Stimulated activated CD4-positive, alpha-beta T cell treated with anti-CD3 and anti-CD28 coated beads, TNF-alpha, amount 100 ng/mL, for 4 hours (primary cell): Measurements from ENCODE around the gene GNAI2.
"Not testable (repeated sequence)": the region's sequence is repeated elsewhere in the genome, so short reads cannot be mapped to it uniquely, and the experiment has no call there.

Experiments
- DNase-seq, 3 experiments: peaks; one replicate each; pipeline ENCODE4 v3.0.0-alpha.2; 2020; ENCODE audit warnings: low read depth in 3 of 3

Gene GNAI2

GRCh38 chr3:50226888-50227389 lies 9.1 kb upstream of the GNAI2 start:
- DNase-seq: peak in 1 of 3 experiments; percentile 26

GRCh38 chr3:50227390-50228183 lies 8.4 kb upstream of the GNAI2 start:
- DNase-seq: peak; percentile 75 to 78 (median 75)

DNA sequence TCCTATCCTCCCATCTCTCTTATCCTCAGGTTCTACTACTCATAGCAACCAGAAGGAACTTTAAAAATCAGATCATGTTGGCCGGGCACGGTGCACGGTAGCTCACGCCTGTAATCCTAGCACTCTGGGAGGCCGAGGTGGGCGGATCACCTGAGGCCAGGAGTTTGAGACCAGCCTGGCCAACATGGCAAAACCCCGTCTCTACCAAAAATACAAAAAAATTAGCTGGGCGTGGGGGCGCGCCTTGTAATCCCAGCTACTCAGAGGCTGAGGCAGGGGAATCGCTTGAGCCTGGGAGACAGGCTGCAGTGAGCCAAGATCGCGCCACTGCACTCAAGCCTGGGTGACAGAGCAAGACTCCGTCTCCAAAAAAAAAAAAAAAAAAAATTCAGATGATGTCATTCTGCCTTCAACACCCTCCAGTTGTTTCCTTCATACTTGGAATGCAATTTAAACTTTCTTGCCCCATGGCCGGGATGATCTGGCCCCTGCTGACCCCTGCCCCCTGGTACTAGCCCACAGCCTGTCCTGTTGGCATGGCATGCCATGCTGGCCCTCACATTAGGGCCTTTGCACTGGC lies 7.7 kb upstream of the GNAI2 start:
- DNase-seq: not testable (repeated sequence)

GRCh38 chr3:50229490-50229889 lies 6.5 kb upstream of the GNAI2 start:
- DNase-seq: no peak

DNA sequence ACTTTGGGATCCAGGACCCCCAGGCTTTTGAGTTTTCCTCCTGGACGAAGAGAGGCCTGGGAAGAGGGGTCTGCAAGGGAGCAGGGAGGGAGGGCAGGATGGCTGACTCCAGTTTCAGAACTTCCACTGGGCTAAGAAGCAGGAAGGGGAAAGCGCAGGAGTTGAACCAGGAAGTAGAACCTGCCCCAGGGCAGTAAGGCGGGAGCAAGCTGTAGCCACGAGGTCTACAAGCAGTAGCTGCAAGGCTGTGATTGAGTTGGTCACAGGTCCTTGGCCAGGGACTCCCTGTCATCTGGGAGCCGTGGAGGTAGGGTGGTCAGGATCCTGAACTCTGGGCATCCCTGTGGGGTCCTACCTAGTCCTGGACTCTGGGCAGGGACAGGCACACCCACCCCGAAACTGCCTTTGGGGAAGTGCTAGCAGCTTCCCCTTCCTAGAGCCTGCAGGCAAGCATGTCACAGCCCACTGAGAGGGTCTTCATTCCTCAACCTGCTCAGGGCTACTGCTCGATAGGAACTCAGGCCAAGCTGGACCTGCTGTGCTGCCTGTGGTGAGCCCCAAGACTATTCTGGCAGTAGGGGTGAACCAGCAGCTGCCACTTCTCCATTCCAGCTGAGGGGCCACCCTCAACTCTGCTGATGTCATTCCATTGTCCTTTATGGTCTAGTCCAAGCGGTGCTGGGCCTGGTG lies 5.8 kb upstream of the GNAI2 start:
- DNase-seq: no peak

GRCh38 chr3:50230794-50231125 lies 5.2 kb upstream of the GNAI2 start:
- DNase-seq: no peak

- DNase-seq: no peak
Measured at GRCh38 chr3:50231581-50231980, 4.4 kb upstream of the GNAI2 start.

DNA sequence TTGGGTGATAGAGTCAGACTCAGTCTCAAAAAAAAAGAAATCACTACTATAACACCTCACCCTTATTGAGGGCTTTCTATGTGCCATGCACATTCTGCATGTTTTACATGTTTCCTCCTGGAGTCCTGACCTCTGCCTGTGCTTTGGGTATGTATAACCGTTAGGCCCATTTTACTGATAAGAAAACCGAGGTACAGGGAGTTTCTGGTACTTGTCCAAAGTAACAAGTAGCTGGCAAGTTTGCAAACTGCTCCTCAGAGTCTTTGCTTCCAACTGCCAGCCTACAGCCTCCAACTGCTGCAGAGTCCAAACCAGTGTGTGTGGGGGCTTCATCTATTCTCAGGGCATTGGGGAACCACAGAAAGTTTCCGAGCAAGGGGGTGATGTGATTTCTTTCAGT lies 3.7 kb upstream of the GNAI2 start:
- no peak for DNase-seq

GRCh38 chr3:50233176-50233575 lies 2.8 kb upstream of the GNAI2 start:
- no peak for DNase-seq

- no peak for DNase-seq
Measured at GRCh38 chr3:50236484-50237132, 604 bp downstream of the GNAI2 start.

GRCh38 chr3:50237133-50237651 lies 1.2 kb downstream of the GNAI2 start:
- no peak for DNase-seq

DNA sequence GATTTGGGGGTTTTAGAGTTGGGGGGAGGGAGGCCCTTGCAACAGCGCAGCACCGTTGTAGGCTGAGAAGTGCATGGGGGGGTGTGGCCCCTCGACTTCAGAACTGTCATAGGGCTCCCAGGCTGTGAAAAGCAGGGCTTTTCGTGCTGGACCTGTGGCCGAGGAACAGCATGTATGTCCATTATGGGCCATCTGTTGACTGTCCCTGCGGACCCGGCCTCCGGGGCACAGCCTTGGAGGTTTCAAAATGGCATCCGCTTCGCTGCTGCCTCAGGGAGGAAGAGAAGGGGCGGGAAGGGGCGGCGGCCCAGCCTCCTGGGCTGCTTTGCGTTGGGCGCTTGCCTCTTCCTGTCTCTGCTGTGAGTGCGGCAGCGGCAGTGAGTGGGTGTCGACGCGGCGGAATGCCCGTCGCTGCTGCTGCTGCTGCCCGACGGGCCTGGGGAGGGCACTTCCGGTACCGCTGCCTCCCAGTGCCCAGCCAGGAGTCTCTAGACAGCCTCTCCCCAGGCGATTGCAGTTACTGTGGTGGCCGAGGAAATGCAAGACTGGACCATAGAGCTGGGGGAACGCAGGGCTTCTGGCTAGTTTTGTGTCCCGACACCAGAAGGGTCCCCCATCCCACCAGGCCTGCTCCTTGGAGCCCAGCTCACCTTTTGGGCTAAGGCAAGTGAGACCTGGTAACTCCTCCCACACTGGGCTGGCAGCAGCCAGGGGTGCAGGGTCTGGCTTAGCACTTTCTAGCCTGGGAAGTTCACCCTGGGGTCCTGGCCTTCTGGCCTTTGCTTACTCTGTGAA lies 1.9 kb downstream of the GNAI2 start:
- peak; percentile 66 to 74 (median 71) for DNase-seq

DNA sequence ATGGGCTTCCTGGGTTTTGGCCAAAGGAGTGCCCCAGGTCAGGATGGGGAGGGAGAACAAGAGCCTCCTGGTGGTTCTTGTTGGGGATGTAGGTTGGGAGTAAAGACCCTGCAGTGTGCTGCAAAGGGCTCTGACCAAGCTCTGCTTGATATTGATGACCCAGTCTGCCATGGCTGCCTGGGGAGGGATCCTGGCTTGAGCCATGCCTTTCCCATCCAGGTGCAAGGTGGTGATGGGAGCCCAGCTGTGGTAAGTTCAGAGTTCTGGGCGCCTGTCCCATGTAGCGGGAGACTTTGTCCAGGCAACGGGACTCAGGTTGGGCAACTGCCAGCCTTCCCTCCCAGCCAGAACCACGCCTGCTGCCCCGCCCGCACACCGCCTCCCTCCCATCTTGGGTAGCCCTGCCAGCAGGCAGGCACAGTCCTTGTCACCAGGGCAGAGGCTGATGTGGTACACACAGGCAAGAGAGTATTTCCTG lies 2.6 kb downstream of the GNAI2 start:
- no peak for DNase-seq

DNA sequence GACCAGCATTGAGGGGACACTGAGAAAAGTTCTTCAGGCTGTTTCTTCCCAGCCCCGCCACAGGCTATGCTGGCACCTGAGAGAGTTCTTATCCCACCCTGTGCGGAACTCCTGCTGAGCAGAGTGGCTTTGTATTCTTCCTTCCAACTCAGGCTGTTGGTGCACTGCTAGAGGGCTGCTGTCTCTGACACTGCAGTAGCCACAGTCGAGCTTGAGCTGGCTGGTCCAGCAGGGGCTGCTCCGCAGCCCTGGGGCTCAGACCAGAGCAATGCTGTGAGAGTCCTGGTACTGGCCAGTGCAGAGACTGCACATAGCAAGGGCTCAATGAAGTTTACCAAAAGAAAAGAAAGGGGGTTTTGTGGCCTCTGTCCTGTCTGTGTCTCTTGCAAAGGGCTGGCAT lies 3.6 kb downstream of the GNAI2 start:
- DNase-seq: no peak

GRCh38 chr3:50241163-50241562 lies 5.2 kb downstream of the GNAI2 start:
- no peak for DNase-seq

DNA sequence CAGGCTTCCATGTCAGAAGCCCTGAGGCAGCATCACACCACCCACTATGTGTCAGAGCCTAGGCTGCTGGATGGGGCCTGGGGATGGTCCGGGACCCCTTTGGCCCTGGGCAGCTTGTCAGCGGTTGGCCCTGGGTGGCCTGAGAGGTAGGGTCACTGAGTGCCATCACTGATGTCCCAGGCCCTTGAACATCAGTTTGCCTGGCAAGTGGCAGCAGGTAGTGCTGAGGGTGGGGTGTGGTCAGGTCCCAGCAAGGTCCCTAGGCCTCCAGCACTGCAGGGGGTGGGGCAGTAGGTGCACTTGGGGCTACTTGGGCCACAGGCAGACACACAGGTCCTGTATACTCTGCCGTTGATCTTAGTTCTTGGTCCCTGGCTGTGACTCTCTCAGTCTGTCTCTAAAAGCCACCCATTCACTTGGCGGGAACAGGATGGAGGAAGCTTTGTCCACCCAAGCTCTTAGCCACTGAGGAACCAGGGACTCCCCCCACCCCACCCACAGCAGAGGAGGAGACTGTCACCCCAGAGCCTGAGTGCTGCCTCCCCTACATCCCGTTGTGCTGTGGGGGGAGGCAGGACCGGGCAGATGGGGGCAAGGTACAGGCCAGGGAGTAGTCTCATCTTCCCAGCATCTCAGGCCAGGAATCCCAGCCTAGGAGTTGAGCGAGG lies 5.8 kb downstream of the GNAI2 start:
- no peak for DNase-seq

DNA sequence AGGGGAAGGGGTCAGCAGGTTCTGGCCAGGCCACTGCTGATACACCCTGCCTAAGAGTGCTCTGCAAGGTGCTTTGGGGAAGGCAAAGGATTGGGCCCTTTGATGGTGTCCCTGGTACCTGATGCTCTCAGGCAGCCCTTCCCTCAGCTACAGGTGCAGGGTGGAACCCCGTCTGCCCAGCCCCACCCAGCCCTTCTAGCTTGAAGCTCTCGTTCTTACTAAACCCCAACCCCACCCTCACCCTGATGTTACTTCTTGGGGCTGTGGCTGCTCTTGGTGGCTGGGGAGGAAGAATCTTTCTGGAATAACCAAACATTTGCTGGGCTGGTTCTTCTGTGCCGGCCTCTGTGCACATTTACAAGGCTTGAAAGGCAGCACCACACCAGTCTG lies 6.4 kb downstream of the GNAI2 start:
- no peak for DNase-seq

DNA sequence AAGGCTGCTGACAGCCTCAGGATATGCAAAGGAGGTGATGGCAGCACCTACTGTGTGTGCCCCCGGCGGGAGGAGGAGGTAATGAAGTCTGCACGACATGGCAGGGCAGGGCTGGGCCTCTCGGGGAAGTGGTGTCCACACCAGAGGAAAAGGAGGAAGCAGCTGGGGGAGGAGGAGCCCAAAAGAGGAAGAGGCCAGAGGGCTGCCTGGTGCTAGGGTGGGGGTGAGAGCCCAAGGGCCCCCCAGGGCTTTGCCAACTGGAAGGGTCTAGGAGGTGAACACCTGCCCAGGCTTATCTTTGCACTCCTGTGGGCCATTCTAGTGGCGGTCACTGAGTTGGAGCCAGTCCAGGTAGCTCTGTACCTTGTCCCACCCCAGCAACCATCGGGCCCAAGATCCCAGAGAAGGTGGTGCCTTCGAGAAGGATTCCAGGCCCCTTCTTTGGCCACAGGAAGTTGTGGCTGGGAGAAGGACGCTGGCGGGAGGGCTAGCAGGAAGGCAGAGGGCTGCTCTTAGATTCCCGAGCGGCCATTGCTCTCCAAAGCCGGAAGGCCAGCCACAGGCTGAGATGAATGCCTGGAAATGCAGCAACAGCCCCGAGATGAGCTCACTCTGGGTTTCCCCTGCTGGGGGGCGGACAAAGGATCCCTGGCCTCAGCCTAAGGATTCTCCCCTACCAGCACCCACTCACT lies 7.0 kb downstream of the GNAI2 start:
- DNase-seq: no peak

GRCh38 chr3:50243543-50243895 lies 7.5 kb downstream of the GNAI2 start:
- DNase-seq: no peak

DNA sequence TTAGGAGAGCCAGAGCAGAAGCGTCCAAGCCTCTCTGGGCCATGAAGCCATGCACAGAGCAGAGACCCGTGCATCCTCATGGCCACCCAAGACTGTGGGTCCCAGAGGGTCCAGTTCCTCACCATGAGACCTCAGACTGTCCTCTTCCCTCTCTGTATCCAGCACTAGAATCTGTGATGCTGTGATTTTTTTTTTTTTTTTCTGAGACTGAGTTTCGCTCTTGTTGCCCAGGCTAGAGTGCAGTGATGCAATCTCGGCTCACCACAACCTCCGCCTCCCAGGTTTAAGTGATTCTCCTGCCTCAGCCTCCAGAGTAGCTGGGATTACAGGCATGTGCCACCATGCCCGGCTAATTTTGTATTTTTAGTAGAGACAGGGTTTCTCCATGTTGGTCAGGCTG lies 8.8 kb downstream of the GNAI2 start:
- DNase-seq: not testable (repeated sequence)
